Measurements from ENCODE around the gene LGALS9. TPM values are rescaled to one million over a fixed set of nuclear protein-coding genes. Genes with fewer than 3 reads are reported as not detected.
"Not testable (repeated sequence)": the region's sequence is repeated elsewhere in the genome, so short reads cannot be mapped to it uniquely, and the experiment has no call there.

LGALS9 gene
- total and polyA plus RNA-seq, 7 donors: 4.3 to 11.7 (median 10.3) TPM

DNA sequence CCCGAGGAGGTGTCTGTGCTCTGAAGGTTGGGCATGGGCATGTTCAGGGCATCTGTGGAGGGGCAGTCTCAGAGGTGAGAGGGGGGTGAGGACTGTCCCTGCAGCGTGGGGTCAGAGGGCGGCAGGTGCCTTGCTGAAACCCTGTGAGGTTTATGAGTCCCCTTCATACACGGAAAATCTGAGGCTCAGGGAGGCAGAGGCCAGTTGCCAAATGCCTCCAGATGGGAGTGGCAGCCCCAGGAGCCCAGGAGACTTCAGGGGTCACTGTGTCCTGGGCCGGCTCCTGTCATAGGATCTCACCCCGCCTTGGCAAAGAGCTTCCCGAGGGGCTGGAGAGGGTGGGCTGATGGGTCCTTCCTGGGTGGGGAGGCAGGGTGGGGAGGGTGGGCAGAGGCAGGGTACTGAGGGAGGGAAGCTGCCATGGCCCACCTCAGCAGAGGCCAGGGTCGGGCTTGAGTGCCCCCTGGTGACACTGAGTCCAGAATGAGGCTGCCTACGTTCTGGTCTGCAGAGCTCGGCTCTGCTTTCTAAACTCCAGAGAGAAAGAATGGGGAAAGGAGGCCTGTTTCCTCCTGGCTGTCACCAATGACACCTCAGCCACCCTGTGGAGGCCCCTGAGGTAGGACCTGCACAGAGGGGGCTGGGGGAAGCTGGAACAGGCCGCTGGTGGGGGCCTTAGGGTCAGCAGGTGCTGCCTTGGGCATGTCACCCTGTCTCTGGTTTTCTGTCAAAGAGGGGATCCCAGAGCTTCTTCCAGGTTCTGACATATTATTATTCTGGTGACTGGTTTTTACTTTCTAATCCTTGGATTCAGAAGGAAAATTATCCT is 1.1 kb downstream of the LGALS9 start:
- Histone ChIP-seq H3K9me3 (no peaks in the 10 kb centered on the region), H3K4me3 (peak overlapping the region; percentile 52), H3K27ac (no peak overlapping the region), H3K4me1 (peaks cover 18% of the 10 kb centered on the region), H3K27me3 (ENCODE audit: insufficient read depth in 3 of 3, low read length in 2 of 3) (no peaks in the 10 kb centered on the region), H3K36me3 (ENCODE audit: insufficient read depth in 1 of 2, low read depth in 1 of 2) (no peaks in the 10 kb centered on the region)
- WGBS, 3 donors: 55 to 73% (median 69%) methylated on average over 9 to 11 of the region's 11 CpGs
- intact Hi-C loops (cut with DNase I): no loop called here
- DNase-seq: peak in 1 of 2 donors; percentile 45
- no peak for ATAC-seq
- TF ChIP-seq, protein P1, sequence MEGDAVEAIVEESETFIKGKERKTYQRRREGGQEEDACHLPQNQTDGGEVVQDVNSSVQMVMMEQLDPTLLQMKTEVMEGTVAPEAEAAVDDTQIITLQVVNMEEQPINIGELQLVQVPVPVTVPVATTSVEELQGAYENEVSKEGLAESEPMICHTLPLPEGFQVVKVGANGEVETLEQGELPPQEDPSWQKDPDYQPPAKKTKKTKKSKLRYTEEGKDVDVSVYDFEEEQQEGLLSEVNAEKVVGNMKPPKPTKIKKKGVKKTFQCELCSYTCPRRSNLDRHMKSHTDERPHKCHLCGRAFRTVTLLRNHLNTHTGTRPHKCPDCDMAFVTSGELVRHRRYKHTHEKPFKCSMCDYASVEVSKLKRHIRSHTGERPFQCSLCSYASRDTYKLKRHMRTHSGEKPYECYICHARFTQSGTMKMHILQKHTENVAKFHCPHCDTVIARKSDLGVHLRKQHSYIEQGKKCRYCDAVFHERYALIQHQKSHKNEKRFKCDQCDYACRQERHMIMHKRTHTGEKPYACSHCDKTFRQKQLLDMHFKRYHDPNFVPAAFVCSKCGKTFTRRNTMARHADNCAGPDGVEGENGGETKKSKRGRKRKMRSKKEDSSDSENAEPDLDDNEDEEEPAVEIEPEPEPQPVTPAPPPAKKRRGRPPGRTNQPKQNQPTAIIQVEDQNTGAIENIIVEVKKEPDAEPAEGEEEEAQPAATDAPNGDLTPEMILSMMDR (IDR thresholded peaks at IDR 0.05): no peak

DNA sequence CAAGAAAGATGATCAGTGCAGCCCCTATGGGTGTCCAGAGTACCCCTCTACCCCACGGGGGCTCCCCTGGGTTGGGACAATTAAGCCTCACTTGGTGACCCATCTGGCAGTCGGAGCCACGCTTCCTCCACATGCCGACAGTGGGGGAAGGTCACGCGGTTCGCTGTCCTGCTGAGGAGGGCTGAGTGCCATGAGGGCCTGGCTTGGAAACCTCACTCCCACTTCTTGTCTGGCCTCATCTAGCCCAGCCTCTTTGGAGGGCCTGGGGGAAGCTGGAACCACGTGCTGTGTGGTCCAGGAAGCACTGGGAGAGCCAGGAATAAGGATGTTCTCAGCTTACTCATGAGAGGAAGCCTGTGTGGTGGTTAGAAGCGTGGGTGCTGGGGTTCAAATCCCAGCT is 1.8 kb downstream of the LGALS9 start:
- intact Hi-C loops (cut with DNase I); H3K36me3 ChIP-seq (ENCODE audit: insufficient read depth in 1 of 2, low read depth in 1 of 2); H3K9me3 ChIP-seq; H3K27me3 ChIP-seq (ENCODE audit: insufficient read depth in 3 of 3, low read length in 2 of 3): not testable (repeated sequence)
- 3 to 8% (median 6%) methylated on average over 9 of the region's 9 CpGs for WGBS, 3 donors
- Histone ChIP-seq H3K27ac (peak overlapping the region; percentile 56), H3K4me1 (peaks cover 18% of the 10 kb centered on the region), H3K4me3 (peak overlapping the region; percentile 52)
- ATAC-seq (peak; percentile 78 to 90 (median 84)), DNase-seq (peak; percentile 81 to 88)

DNA sequence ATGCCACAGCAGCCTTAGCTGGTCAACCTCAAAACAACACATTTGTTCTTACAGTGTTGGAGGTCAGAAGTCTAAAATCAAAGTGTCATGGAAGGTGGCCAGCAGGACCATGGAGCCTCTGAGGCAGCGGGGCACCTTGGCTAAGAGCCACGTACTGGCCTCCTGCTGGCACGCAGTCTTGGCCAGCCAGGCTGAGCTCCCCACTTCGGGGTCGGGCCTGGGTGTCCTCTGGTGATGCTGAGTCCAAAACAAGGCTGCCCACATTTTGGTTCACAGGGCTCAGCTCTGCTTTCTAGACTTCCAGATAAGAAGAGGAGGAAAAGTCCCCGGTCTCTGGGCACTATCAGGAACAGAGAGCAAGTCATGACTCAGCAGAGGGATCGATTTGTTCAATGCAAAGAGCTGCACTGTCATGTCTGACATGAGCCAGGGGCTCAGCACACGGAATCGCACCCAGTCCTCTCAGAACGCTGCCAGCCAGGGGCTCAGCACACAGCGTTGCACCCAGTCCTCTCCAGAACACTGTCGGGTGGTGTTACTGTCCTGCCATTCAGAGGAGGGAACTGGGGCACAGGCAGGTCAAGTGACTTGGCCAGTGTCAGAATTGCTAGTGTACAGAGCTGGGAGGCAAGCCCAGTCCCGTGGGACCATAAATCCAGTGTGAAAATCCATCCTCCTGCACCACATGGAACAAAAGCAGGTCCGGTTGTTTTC is 2.5 kb downstream of the LGALS9 start:
- ATAC-seq: peak; percentile 36 to 87 (median 74)
- TF ChIP-seq, protein P1 (IDR thresholded peaks at IDR 0.05): no peak
- Histone ChIP-seq H3K4me1 (peaks cover 18% of the 10 kb centered on the region), H3K27me3 (ENCODE audit: insufficient read depth in 3 of 3, low read length in 2 of 3) (no peaks in the 10 kb centered on the region), H3K27ac (peak overlapping the region; percentile 56), H3K9me3 (no peaks in the 10 kb centered on the region), H3K36me3 (ENCODE audit: insufficient read depth in 1 of 2, low read depth in 1 of 2) (no peaks in the 10 kb centered on the region), H3K4me3 (peak overlapping the region; percentile 27)
- no peak for DNase-seq
- WGBS, 3 donors: 10 to 24% (median 16%) methylated on average over 14 of the region's 14 CpGs
- intact Hi-C loops (cut with DNase I): no loop called here

DNA sequence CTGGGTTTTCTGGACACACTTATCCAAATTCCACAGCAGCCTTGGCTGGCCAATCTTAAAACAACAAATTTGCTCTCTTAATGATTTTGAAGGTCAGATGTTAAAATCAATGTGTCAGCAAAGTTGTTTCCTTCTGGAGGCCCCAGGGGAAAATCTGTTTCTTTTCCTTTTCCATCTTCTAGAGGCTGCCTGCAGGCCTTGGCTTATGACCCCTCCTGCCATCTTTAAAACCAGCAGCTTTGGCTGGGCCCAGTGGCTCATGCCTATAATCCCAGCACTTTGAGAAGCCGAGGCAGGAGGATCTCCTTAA is 3.0 kb downstream of the LGALS9 start:
- WGBS, 3 donors: 70 to 92% (median 82%) methylated on average over 1 of the region's 1 CpG
- no peaks in the 10 kb centered on the region for H3K36me3 ChIP-seq (ENCODE audit: insufficient read depth in 1 of 2, low read depth in 1 of 2)
- TF ChIP-seq, protein P1 (IDR thresholded peaks at IDR 0.05): no peak
- peaks cover 18% of the 10 kb centered on the region for H3K4me1 ChIP-seq
- no peaks in the 10 kb centered on the region for H3K9me3 ChIP-seq
- no peak overlapping the region for H3K4me3 ChIP-seq
- peak overlapping the region; percentile 56 for H3K27ac ChIP-seq
- ATAC-seq (no peak), DNase-seq (no peak)
- no peaks in the 10 kb centered on the region for H3K27me3 ChIP-seq (ENCODE audit: insufficient read depth in 3 of 3, low read length in 2 of 3)
- intact Hi-C loops (cut with DNase I): no loop called here

DNA sequence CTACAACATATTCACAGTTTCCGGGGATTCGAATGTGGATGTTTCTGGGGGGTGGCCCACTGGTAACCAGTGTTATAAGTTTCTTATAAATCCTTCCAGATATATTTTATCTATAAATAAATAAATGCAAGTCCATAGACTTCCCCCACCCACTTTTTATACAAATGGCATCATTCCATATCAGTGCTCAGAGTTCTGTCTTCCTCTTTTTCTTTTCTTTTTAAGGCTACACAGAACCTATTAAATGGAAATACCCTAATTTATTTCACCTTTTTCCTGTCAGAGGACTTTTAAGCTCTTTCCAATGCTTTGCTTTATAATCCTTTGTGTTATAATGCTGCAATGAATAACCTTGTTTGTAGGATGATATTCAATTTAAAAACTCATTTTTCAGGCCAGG is 3.8 kb downstream of the LGALS9 start:
- WGBS, 3 donors: 90 to 95% (median 94%) methylated on average over 2 of the region's 2 CpGs
- H3K4me3 ChIP-seq: no peak overlapping the region
- H3K27ac ChIP-seq: no peak overlapping the region

More for the DNA sequence above, 3.8 kb downstream of the LGALS9 start:
- Histone ChIP-seq H3K27me3 (ENCODE audit: insufficient read depth in 3 of 3, low read length in 2 of 3) (no peaks in the 10 kb centered on the region), H3K9me3 (no peaks in the 10 kb centered on the region), H3K4me1 (peaks cover 18% of the 10 kb centered on the region), H3K36me3 (ENCODE audit: insufficient read depth in 1 of 2, low read depth in 1 of 2) (no peaks in the 10 kb centered on the region)
- DNase-seq: no peak
- intact Hi-C loops (cut with DNase I): no loop called here
- TF ChIP-seq, protein P1 (IDR thresholded peaks at IDR 0.05): no peak
- no peak for ATAC-seq

Data from psoas muscle (tissue), 8 donors.